Measurements from ENCODE around the gene PDE4B. TPM values are rescaled to one million over a fixed set of nuclear protein-coding genes. Genes with fewer than 3 reads are reported as not detected.
A peak's percentile ranks its signal among the peaks of the same experiment; 100 is the strongest.

Gene PDE4B
- total and polyA plus RNA-seq, 11 donors: 1.4 to 71.9 (median 16.2) TPM

GRCh38 chr1:66357478-66358197, 564.9 kb downstream of the PDE4B start:
- Histone ChIP-seq H3K27me3 (no peaks in the 10 kb centered on the region), H3K4me1 (peaks cover 0 to 68% (median 34%) of the 10 kb centered on the region in 12 donors), H3K36me3 (peaks cover 0 to 53% (median 15%) of the 10 kb centered on the region in 9 donors), H3K9me3 (no peaks in the 10 kb centered on the region), H3K27ac (no peak overlapping the region), H3K4me3 (no peak overlapping the region)
- DNase-seq (no peak), ATAC-seq (no peak)
- no peak for TF ChIP-seq POLR2A (IDR thresholded peaks at IDR 0.05)
- TF ChIP-seq, protein P1, sequence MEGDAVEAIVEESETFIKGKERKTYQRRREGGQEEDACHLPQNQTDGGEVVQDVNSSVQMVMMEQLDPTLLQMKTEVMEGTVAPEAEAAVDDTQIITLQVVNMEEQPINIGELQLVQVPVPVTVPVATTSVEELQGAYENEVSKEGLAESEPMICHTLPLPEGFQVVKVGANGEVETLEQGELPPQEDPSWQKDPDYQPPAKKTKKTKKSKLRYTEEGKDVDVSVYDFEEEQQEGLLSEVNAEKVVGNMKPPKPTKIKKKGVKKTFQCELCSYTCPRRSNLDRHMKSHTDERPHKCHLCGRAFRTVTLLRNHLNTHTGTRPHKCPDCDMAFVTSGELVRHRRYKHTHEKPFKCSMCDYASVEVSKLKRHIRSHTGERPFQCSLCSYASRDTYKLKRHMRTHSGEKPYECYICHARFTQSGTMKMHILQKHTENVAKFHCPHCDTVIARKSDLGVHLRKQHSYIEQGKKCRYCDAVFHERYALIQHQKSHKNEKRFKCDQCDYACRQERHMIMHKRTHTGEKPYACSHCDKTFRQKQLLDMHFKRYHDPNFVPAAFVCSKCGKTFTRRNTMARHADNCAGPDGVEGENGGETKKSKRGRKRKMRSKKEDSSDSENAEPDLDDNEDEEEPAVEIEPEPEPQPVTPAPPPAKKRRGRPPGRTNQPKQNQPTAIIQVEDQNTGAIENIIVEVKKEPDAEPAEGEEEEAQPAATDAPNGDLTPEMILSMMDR (IDR thresholded peaks at IDR 0.05): no peak
- intact Hi-C loops (cut with DNase I): no loop called here
- WGBS, 4 donors: 92 to 99% (median 97%) methylated on average over 3 of the region's 3 CpGs

- peak overlapping the region in 1 of 12 donors; percentile 27 for H3K27ac ChIP-seq
- no peak overlapping the region for H3K4me3 ChIP-seq
- intact Hi-C loops (cut with DNase I): no loop called here
- TF ChIP-seq POLR2A (IDR thresholded peaks at IDR 0.05): no peak
- TF ChIP-seq, protein P1 (IDR thresholded peaks at IDR 0.05): no peak
- no peaks in the 10 kb centered on the region for H3K9me3 ChIP-seq
- H3K36me3 ChIP-seq: peaks cover 0 to 69% (median 31%) of the 10 kb centered on the region in 9 donors
- peak in 1 of 4 donors; percentile 14 for ATAC-seq
- no peak for DNase-seq
- WGBS, 4 donors: 84 to 93% (median 89%) methylated on average over 1 of the region's 1 CpG
- peaks cover 0 to 52% (median 22%) of the 10 kb centered on the region in 12 donors for H3K4me1 ChIP-seq
- H3K27me3 ChIP-seq: no peaks in the 10 kb centered on the region
These were observed 566.6 kb downstream of the PDE4B start for GRCh38 chr1:66359269-66359668.

GRCh38 chr1:66359815-66360214, 567.1 kb downstream of the PDE4B start:
- Histone ChIP-seq H3K9me3 (no peaks in the 10 kb centered on the region), H3K4me3 (no peak overlapping the region), H3K27ac (peak overlapping the region in 2 of 12 donors; percentile 6 to 27), H3K36me3 (peaks cover 0 to 75% (median 37%) of the 10 kb centered on the region in 9 donors), H3K27me3 (no peaks in the 10 kb centered on the region), H3K4me1 (peaks cover 0 to 47% (median 16%) of the 10 kb centered on the region in 12 donors)
- ATAC-seq (no peak), DNase-seq (no peak)
- intact Hi-C loops (cut with DNase I): no loop called here
- TF ChIP-seq POLR2A (IDR thresholded peaks at IDR 0.05): no peak
- TF ChIP-seq, protein P1 (IDR thresholded peaks at IDR 0.05): no peak

DNA sequence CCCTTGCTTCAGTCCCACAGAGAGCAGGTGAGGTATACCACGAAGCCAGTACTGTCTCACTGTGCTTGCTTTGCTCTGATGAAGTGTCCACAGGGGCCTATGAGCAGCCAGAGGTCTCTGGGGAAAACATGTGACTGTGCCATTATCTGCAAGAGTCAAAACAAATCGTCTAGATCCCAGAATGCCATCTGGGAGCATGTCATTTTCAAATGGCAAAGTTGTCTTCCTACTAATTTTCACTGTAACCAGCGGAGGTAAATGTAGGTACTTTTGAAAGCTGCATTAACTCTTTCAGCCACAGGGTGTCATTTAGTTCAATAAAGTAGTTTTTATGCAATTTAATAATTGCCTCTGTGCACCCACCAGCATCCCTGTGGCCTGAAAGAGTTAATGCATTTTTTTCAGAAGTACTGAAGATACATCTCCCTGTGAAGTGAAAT, 567.6 kb downstream of the PDE4B start:
- Histone ChIP-seq H3K4me3 (no peak overlapping the region), H3K9me3 (no peaks in the 10 kb centered on the region), H3K27me3 (no peaks in the 10 kb centered on the region), H3K36me3 (peaks cover 0 to 80% (median 42%) of the 10 kb centered on the region in 9 donors), H3K4me1 (peaks cover 0 to 44% (median 15%) of the 10 kb centered on the region in 12 donors), H3K27ac (peak overlapping the region in 2 of 12 donors; percentile 6 to 27)
- WGBS, 4 donors: 14 to 32% (median 19%) methylated on average over 3 of the region's 3 CpGs
- peak; percentile 28 to 68 (median 42) for ATAC-seq
- TF ChIP-seq, protein P1 (IDR thresholded peaks at IDR 0.05): peak in 2 of 12 donors; percentile 15 to 30
- no peak for TF ChIP-seq POLR2A (IDR thresholded peaks at IDR 0.05)
- intact Hi-C loops (cut with DNase I): no loop called here
- no peak for DNase-seq

Measured in heart left ventricle (tissue), 16 donors.